Fibroblast of skin of scalp (primary cell): ENCODE measurements around the gene KLF16.

Experiments used
- DNase-seq: peaks from one replicate; pipeline ENCODE4 v3.0.0-alpha.2; 2013

KLF16 gene

GRCh38 chr19:1839658-1840540, 23.5 kb downstream of the KLF16 start:
- no peak for DNase-seq

- peak; percentile 35 for DNase-seq
Measured at GRCh38 chr19:1837625-1838105, 25.7 kb downstream of the KLF16 start.

DNA sequence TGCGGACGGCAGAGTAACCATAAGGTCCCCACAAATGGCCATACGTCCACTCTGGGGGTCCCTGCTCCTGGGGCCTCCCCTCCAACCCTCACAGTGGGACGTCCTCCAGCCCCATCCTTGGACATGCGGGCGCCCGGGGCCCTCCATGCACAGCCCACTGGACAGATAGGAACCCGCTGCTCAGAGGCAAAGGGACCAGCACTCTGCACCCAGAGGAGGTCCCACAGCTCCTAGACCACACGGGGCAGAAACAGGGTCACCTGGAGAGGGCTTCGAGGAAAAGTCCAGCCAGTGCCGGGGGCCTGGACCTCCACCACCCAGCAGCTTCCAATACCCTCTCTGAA, 26.2 kb downstream of the KLF16 start:
- DNase-seq, result no peak

- DNase-seq, result no peak
Measured at GRCh38 chr19:1836458-1837221, 26.7 kb downstream of the KLF16 start.

- DNase-seq, result no peak
Measured at GRCh38 chr19:1833540-1833939, 29.8 kb downstream of the KLF16 start.

DNA sequence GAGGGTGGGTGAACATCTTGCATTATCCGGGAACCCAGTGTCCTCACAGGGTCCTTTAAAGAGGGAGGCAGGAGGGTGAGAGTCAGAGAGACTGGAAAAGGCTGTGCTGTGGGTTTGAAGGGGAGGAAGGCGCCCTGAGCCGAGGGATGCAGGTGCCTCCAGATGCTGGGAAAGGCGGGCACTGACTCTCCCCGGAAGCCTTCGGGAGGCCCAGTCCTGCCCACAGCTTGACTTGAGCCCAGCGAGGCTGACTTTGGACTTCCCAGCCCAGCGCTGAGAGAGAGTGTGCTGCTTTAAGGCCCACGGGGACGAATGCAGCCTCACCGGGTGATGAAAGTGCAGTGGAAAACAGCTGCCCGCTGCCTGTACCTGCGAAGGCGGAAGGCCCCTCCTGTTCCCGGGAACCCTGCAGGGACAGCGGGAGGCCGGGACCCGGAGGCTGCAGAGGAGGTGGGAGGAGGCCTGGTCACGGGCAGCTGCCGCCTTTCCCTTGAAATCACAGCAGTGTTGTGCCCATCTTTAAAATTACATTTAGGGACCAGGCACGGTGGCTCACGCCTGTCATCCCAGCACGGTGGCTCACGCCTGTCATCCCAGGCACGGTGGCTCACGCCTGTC, 31.2 kb downstream of the KLF16 start:
- no peak for DNase-seq

DNA sequence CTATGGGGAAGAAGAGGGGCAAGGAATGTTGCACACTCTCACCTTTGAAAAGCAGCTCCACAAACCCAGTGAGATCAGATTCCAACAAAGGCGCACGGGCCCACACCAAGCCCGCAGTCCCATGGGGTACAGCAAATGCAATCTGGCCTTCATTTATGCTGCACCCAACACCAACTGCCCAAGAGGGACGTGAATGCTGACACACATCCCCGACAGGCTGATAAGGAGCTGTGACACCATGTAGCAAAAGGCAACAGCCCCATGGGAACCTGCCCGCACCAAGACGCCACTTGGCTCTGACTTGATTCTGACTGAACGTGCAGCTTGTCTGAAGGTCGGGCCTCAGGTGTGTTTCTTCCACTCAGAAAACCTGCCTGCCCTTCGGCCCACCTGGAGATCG, 32.4 kb downstream of the KLF16 start:
- no peak for DNase-seq

GRCh38 chr19:1830568-1830967, 32.8 kb downstream of the KLF16 start:
- DNase-seq, result no peak

- no peak for DNase-seq
Measured at GRCh38 chr19:1829958-1830357, 33.4 kb downstream of the KLF16 start.

- no peak for DNase-seq
Measured at GRCh38 chr19:1828279-1829238, 34.8 kb downstream of the KLF16 start.

- DNase-seq, result no peak
Measured at GRCh38 chr19:1827566-1828278, 35.7 kb downstream of the KLF16 start.

GRCh38 chr19:1826557-1827521, 36.5 kb downstream of the KLF16 start:
- no peak for DNase-seq

- peak; percentile 69 for DNase-seq
Measured at GRCh38 chr19:1825909-1826556, 37.3 kb downstream of the KLF16 start.

GRCh38 chr19:1824252-1824622, 39.1 kb downstream of the KLF16 start:
- DNase-seq, result no peak

DNA sequence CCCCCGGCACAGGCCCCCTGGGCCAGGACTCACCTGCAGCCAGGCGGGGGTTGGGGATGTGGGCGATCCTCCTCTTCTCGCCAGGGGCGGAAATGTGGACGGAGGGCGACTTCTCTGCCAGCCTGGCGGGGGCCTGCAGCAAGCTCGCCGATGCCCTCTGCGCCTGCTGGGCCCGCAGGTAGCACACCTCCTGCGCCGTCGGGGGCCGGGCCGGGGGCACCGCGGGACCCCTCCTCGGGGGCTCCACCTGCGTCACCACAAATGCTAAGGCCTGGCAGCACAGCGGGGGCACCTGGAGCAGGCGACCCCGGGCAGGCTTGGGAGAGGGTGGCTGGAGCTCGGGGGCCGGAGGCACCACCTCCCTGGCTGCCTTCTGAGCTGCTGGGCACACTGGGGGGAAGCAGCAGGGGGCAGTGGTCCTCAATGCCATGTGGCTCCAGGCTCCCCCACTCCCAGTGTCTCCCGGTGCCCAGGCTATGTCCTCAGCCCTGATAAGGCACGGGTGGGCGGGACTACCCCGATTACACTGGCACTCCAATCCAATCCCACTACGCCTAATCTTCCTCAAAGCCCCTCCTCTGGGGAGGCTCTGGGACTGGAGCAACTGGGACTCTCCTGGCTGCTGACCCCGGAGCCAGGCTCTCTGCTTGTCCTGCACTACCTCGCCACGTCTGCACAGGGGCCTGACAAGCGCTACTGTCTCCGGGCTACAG, 39.7 kb downstream of the KLF16 start:
- DNase-seq, result no peak

- no peak for DNase-seq
Measured at GRCh38 chr19:1823020-1823419, 40.4 kb downstream of the KLF16 start.

DNA sequence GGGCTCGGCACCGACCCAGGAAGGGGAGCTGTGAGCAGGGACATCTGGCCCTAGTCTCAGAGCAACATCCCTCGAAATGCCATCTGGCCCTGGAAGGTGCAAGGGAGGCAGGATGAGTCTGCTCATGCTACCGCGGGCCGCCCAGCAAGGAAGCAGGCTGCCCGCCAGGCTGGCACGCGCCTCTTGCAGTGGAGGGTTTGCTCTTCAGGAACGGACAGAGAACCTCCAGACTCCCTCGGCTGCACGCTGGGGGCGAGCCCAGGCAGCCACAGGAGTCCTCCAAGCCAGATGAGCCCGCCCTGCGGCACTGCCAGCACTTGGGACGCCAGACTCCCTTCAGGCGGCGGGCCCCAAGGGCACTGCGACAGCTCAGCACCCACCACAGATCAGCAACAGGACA, 41.2 kb downstream of the KLF16 start:
- DNase-seq, result no peak

DNA sequence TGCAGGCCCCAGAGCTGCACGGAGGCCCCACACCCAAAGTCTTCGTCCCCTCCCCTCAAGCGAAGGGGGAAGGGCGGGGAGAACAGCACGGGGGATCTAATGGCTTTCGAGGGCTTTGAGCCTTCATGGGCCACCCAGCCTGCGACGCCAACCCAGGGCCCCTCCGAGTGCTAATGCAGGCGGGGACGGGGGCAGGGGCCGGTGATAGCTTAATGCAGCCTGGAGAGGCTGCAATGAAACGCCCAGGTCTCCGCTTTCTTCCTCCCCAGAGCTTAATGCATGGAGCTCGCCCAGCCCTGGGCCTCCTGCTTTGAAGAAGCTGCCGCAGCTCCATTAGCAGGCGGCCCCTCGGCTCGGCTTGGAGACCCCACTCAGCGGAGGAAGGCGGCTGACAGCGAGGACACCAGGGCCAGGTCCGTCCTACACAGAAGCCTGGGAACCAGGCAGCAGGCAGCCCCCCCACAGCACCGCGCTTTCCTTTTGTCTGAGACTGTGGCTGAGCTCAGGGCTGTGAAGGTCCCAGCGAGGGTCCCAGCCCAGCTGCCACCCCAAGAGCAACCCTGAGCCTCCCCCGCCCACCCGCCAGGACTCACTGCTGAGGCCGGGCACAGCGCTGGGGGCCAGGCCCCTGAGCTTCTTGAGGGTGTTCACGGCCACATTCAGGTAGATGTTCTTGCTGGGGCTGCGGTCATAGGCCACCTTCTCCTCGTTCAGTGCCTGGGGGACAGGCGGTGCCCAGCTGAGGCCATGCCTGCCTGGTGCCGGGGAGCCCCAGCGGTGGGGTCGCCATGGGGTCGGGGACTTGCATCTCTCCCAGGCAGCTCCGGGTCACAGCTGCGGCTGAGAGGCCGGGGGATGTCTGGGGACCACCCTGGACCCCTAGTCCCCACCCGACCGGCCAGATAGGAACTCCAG, 43.8 kb downstream of the KLF16 start:
- no peak for DNase-seq
